GM12872 (cell line): ENCODE data around the gene PIK3AP1.

Experiments
- CTCF ChIP-seq: IDR thresholded peaks from 3 replicates; pipeline ENCODE4 v1.5.1; 2011; ENCODE audit warnings: low read depth, mild to moderate bottlenecking, low read length, moderate library complexity; ENCODE audit not compliant: insufficient read depth

PIK3AP1 gene

GRCh38 chr10:96697438-96697837, 22.9 kb downstream of the PIK3AP1 start:
- no peak for TF ChIP-seq CTCF

- TF ChIP-seq CTCF: no peak
Measured at GRCh38 chr10:96696845-96697425, 23.4 kb downstream of the PIK3AP1 start.

GRCh38 chr10:96695975-96696634, 24.2 kb downstream of the PIK3AP1 start:
- TF ChIP-seq CTCF: no peak

GRCh38 chr10:96695366-96695765, 24.9 kb downstream of the PIK3AP1 start:
- TF ChIP-seq CTCF: no peak

- TF ChIP-seq CTCF: no peak
Measured at GRCh38 chr10:96693431-96693830, 26.9 kb downstream of the PIK3AP1 start.

GRCh38 chr10:96692427-96692826, 27.9 kb downstream of the PIK3AP1 start:
- TF ChIP-seq CTCF: no peak

- TF ChIP-seq CTCF: no peak
Measured at GRCh38 chr10:96691761-96692160, 28.6 kb downstream of the PIK3AP1 start.
